ENCODE results near the gene LCT. TPM values are rescaled to one million over a fixed set of nuclear protein-coding genes. Genes with fewer than 3 reads are reported as not detected.
A peak's percentile ranks its signal among the peaks of the same experiment; 100 is the strongest.

LCT gene
- total and polyA plus RNA-seq, 2 of the 13 experiments (the other 11 are each of a cell fraction or from before 2014, with no cell fraction given) = not detected

DNA sequence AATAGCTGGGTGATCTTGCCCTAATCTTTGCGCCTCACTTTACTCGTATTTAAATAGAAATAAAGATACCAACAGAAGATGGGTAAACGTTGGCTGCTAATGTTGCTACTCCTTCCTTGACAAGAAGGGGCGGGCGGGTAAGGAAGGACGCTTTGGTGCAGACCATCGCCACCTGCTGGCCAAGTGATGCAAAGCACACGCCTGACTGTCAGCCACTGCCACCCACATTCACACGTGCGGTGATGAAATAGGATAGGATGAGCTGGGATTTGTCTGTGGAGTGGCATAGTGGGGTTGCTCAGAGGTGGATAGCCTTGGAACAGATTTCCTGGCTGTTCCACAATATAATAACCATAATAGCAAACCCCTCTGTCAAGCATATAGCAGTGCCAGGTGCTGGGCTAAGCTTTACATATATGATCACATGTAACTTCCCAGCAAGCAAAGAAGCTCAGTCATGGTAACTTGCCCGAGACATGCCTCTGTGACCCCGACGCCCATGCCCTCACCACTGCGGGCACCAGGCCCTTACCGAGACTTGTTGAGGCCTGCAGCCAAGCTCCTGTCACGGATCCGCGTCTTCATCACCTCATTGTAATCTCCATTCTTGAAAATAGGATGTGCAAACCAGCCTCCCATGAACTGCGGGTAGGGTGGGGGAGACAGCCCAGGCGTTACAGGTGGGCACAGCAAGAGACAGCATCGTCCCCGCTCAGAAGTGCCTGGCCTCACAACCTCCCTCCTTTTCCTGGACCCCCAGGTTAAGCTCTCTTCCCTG is 39.3 kb downstream of the LCT start (continued):
- no peak for TF ChIP-seq ZNF136 (CRISPR knock-in tag; IDR thresholded peaks at IDR 0.05; ENCODE audit: low read depth)
- no peak for TF ChIP-seq GPN1 (CRISPR knock-in tag; IDR thresholded peaks at IDR 0.05; ENCODE audit: borderline replicate concordance)
- TF ChIP-seq FOSL1 (CRISPR knock-in tag; IDR thresholded peaks at IDR 0.05; ENCODE audit: borderline replicate concordance) = no peak
- no peak for TF ChIP-seq ZNF781 (CRISPR knock-in tag; IDR thresholded peaks at IDR 0.05; ENCODE audit: borderline replicate concordance, not compliant biosample characterization)
- TF ChIP-seq TGIF2 (CRISPR knock-in tag; IDR thresholded peaks at IDR 0.05) = no peak
- no peak for TF ChIP-seq ZNF547 (CRISPR knock-in tag; IDR thresholded peaks at IDR 0.05)
- no peak for TF ChIP-seq RFXANK (CRISPR knock-in tag; IDR thresholded peaks at IDR 0.05)
- 0 out of 2 replicates have a peak, but pooled peaks have one; percentile 26 for TF ChIP-seq CBX5 (CRISPR knock-in tag; IDR thresholded peaks at IDR 0.05; ENCODE audit: borderline replicate concordance)
- TF ChIP-seq TAF15 (IDR thresholded peaks at IDR 0.05; ENCODE audit: low read depth, low read length, poor library complexity, severe bottlenecking) = no peak
- no peak for TF ChIP-seq KIAA2018 (CRISPR knock-in tag; IDR thresholded peaks at IDR 0.05; ENCODE audit: borderline replicate concordance)
- TF ChIP-seq SRF (IDR thresholded peaks at IDR 0.05; ENCODE audit: low read depth, low read length) = no peak
- no peak for TF ChIP-seq GMEB2 (CRISPR knock-in tag; IDR thresholded peaks at IDR 0.05; ENCODE audit: low read depth)
- no peak for TF ChIP-seq KLF16 (CRISPR knock-in tag; IDR thresholded peaks at IDR 0.05)
- TF ChIP-seq CREB1 (IDR thresholded peaks at IDR 0.05) = no peak
- no peak for TF ChIP-seq CREB1 (CRISPR knock-in tag; IDR thresholded peaks at IDR 0.05)
- TF ChIP-seq AGO1 (IDR thresholded peaks at IDR 0.05; ENCODE audit: low read depth, low read length, poor library complexity, severe bottlenecking) = no peak
- no peak for TF ChIP-seq ZKSCAN1 (IDR thresholded peaks at IDR 0.05; ENCODE audit: low read length)
- no peak for TF ChIP-seq ZNF431 (CRISPR knock-in tag; IDR thresholded peaks at IDR 0.05; ENCODE audit: borderline replicate concordance, low read depth)
- no peak for TF ChIP-seq PLRG1 (conservative IDR thresholded peaks at IDR 0.05)
- no peak for TF ChIP-seq ZNF644 (CRISPR knock-in tag; IDR thresholded peaks at IDR 0.05; ENCODE audit: low read depth)
- TF ChIP-seq ZNF225 (CRISPR knock-in tag; IDR thresholded peaks at IDR 0.05) = 0 out of 2 replicates have a peak, but pooled peaks have one; percentile 36

Data from HepG2 (cell line).